COR-L47 (cell line): Measurements from ENCODE around the gene LPAR1.

Source experiments
- DNase-seq: peaks from one replicate; lab custom pipeline; 2025; lab: John Stamatoyannopoulos, UW

Gene LPAR1

DNA sequence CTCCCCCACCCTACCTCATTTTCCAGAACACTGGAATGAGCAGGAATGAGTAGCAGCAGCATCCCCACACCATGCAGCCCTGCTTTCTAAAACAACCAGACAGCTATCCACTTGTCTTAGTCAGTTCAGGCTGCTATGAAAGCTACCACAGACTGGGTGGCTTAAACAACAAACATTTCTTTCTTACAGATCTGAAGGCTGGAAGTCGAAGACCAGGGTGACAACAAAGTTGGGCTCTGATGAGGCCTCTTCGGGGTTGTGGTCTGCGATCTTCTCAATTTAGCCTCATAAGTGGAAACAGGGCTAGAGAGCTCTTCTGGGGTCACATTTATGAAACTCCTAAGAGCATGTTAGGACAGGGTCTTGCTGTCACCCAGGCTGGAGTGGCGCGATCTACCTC, 38.9 kb downstream of the LPAR1 start:
- no peak for DNase-seq

DNA sequence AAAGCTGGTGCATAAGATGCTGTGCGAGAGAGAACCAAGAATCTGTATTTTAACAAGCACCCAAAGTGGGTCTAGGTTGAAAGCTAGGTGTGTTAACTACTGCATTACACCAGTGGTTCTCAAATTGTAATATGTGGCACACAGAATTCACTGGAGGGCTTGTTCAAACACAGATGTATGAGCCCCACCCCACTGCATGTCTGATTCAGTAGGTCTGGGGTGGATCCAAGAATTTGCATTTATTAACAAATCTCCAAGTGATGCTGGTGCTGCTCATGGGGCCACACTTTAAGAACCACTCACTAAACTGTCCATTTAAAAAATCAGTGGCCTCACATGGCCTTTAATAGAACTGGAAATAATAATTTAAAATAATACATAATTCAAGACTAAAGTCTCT, 40.4 kb downstream of the LPAR1 start:
- no peak for DNase-seq

DNA sequence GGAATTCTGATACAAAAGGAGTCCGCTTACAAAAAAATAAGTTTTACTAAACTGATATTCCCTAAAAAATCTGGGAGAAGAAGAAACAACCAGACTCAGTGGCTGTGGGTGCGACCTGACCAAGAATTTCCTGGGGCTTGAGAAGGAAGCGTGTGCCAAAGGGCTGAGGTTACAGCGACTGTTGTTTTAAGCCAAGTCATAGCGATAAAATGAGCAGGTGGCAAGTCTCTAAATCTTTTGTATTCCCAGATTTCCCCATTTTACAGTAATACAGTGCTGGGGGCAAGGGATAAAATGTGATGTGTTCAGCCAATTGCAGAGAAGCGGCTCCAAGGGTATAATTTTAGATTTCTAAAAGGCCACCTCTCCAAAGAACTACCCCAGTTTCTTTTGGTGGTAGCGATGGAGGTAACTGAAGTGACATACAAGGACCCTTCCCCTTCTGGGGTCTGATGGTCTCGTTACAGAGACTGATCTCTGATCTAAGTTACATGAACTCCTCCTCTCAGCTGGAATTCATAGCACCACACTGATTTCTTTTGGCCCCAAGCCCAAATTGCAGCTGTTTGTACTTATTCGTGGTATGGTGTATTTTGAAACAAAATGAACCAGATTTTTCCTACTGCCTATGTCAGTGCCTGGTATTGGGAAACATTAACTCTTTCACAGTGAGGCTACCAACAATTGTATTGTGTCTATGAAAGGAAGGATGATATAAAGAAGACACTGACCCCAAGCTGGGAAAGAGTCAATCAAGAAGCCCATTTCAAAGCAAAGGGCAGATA, 41.6 kb downstream of the LPAR1 start:
- no peak for DNase-seq

DNA sequence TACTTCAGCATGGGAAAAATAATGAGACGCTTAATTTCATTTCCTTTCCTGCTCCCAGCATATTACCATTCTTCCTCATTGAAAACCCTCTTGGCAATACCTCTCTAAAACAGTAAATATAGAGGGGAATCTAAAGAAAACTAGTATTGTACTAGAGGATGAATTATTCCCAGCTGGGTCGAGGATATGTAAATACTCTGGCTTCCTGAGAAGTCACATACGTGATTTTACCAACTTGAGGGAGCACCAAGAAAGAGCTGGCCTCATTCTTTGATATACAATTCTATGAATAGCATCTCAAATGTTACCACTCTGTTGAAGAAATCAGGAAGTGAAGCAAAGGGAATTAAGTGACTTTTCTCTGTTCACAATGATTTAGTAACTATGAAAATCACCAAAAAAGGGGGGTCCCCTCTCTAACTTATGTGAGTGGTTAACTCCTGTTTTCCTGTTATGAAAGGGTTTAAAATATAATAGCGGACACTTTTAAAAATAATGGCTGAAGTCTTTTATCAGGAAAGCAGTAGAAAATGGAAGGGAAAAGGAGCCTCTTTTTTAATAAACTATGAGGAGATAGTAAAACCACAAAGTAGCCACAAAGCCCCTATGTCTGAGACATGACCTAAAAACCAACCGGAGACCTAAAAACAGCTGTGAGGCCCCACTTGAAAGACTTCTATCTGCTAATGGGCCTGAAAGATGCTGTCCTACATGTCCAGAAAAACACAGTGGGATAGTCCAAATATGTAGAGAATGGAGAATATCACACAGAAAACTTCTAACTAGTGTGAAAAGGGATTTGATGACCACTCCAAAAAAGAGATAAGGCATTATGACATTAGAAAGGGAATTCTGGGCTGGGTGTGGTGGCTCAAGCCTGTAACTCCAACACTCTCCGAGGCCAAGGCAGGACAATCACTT, 42.6 kb downstream of the LPAR1 start:
- DNase-seq, result no peak

DNA sequence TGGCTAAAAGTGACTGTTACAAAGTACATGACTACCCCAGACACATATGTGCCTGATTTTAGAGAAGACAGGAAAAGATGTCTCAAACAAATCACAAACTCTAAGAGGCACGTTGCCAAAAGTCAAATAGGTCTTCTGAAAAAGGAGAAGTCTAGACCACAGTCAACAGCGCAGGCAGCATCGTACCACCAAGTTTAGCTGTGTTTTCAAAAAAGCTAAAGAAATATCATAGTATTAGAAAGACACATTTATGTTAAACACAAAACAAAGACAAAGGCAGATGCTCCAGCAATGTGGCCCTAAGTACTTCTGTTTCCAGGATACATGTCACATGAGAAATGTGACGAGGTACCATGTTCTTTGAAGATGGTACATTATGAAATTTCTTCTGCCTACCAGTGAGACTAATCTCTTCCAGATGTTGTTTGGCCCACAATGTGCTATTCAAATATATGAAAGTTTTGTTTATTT, 43.5 kb downstream of the LPAR1 start:
- no peak for DNase-seq

DNA sequence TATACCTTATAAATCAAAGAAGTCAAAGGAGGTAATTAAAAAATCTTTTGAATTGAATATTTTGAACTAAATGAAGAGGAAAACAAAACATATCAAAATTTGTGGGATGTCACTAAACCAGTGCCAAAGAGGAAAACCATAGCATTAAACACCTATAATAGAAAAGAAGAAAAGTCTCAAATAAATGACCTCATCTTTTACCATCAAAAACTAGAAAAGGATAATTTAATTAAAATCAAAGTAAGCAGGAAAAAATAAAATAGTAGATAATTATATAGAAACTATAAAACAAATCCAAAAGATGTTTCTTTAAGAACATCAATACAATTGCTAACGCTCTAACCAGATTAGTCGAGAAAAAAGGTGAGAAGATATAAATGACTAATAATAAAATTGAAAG, 47.8 kb downstream of the LPAR1 start:
- DNase-seq, result no peak

DNA sequence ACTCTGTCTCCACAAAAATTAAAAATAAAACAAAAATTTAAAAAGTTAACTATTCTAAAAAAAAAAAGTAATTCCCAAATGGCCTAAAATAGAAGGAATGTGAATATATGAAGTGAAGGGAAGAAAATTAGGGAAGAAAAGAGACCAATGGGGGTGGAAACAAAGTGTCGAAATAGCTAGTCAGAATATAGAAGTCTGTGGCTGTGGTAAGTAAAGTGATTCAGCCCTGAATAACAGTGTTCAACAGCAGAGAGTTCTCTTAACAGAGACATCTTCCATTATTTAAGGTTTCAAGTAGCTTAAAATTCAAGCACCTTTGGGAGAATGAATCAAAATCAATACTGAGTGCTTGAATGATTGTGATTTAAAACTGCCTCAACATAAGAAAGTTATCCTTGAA, 51.7 kb downstream of the LPAR1 start:
- no peak for DNase-seq

DNA sequence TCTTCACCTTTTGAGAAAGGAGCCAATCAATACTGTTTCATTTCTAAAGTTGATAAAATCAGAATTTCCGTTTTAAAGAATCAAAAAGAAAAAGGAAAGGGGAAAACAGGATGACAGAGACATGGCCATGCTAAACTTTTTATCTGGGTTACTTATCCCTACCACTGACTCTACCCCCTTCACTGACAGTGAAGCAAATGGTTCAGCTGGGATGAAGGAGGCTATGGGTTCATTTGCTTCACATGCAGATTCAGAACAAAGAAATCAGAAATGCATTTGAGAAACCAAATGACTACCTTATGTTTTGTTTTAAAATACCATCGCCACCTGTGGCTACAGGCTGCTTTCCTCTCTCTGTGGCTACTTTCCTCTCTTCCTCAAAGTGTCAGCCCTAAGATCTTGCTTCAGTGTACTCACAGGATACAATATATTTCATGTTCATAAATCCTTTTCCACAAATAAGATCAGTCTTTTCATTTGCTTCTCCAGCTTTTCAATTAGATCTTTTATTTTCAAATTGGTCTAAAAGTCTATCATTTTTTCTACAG, 53.3 kb downstream of the LPAR1 start:
- no peak for DNase-seq

DNA sequence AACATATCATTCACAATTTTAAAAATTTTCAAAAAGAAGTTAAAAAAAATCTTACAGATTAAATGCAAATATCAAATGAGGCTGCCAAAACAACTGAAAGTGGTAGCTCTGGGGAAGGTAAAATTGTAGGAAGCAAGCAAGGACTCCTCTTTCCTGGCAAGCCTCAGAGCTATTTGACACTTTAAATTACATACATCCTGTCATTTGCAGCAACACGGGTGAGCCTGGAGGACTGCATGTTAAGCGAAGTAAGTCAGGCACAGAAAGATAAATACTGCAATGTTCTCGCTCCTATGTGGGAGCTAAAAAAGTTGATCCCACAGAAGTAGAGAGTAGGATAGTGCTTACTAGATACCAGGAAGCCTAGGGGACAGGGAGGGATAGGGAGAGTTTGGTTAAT, 58.0 kb downstream of the LPAR1 start:
- DNase-seq, result no peak

DNA sequence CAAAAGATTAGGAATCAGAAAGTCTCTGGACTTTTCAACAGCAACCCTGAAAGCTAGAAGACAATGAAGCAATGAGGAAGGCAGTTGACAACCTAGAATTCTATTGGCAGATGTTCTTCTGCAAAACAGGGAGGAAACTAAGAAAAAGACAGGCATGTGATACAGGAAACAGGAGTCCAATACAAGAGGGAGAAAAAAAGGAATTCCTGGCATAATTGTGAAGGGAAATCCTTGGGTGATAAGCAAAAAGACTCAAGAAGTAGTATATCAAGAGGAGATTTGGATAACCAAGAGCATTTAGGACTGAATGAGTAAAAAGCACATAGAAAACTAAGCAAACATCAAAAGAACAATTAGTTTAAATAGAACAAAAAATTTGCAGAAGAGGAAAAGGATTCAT, 58.6 kb downstream of the LPAR1 start:
- no peak for DNase-seq

DNA sequence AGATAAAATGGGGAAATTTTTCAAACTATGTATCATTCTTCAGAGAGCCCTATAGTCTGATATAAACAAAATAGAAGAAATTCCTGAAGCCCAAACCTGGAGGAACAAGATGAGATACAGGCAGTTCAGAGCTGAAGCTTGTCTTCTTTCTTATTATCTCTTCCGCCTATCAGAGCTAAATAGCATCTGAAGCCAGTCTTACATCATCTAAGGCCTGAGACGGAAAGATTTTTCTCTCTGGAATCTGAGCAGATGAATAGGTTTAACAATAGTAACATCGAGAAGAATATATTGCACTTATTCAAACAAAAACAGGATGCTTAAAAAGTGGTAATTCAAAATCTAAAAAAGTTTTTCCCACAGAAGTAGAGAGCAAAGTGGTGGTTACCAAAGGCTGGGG, 59.8 kb downstream of the LPAR1 start:
- DNase-seq, result no peak

DNA sequence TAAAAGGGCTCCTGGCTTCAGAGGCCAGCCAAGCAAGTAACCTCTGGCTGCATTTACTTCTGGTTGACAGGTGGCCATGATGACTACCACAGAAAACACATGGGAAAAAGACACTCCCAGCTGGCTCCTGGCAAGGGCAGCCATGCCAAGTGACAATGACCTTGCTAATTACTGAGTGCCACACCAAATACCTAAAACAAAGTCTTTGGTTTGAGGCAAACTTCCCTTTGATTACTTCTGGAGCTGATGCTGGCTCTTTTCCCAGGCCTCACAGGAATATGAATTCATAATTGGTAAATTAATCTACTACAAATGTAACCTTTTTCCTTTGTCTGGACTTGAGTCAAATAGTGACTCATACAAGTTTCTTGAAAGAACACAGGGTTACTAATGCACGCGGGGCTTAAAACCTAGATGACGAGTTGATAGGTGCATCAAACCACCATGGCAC, 61.0 kb downstream of the LPAR1 start:
- no peak for DNase-seq

DNA sequence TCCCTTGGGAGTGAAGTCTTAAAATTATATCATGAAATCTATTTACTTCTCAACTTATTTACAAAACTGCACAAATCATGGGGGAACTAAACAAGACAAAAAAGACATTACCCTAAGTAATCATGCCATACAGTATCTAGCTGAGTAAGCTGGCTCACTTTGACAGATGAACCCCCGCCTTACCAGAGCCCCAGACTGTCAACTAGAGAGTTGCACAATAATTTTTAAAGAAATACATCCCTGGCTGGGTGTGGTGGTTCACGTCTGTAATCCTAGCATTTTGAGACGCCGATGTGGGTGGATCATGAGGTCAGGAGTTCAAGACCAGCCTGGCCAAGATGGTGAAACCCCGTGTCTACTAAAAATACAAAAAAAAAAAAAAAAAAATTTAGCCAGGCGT, 62.3 kb downstream of the LPAR1 start:
- no peak for DNase-seq

DNA sequence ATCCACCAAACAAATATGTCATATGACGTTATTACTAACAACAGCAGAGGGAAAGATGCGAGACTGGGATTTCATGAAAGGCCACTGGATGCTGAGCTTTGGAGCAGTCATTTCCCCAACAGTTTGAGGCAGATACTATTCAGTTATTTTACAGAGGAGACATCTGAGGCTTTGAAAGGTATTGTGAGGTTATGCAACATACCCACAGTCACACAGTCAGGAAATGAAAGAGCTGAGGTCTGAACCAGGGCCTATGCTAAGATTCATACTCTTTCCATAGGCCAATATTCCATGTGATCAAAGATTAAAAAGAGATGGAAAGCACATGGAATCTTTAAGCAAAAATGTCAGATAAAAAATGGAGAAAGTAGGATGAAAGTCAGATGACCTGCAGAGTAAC, 63.0 kb downstream of the LPAR1 start:
- no peak for DNase-seq

DNA sequence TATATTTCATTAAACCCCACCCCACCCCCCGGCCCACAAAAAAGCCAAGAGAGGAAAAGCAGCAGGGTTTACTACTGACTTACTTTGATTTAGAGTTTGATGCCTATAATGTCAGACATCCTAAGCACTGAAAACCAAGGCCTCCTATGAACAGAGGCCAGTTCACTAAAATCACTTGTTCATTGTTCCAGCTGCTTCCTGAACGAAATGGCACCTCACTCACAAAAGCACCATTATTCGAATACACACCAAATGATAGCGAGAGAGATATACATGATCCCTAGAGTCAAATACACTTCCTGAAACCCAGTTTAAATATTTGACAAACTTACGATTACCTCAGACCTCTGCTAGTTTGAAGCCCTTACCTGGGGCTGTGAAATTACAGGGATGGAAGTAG, 66.6 kb downstream of the LPAR1 start:
- no peak for DNase-seq

DNA sequence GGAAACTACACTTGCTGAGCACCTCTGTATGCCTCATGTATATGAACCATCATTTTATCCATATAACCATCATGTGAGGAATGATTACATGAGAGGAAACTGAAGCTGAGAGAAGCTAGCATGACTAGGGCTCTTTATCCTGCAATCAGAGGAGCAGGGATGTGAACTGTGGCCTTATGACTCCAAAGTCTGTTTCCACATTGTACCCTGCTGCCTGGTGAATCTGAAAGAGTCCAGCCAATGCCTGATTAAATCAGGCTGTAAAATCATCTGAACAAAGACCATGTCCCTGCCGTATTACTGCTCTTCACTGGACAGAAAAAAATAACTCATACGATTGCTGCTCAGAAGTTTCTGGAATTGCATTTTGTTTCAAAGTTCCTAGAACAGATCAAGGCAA, 67.0 kb downstream of the LPAR1 start:
- no peak for DNase-seq

DNA sequence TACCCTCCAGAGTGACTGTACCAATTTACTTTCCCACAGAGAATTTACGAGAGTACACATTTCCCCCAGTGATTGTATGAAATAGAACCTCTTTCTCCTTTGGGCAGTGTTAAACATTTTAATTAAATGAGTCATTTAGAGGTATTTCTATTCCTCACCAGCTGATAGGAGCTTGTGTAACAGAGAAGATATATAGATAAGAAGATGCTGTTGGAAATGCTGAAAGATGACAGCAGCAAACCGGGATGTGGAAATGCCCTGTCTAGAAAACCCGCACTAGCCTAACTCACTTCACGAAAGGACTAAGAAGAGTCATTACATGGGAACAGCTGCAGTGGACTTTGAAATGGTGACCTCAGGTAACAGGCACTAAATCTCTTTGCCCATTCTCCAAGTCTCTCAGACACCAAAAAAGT, 68.3 kb downstream of the LPAR1 start:
- DNase-seq, result no peak

DNA sequence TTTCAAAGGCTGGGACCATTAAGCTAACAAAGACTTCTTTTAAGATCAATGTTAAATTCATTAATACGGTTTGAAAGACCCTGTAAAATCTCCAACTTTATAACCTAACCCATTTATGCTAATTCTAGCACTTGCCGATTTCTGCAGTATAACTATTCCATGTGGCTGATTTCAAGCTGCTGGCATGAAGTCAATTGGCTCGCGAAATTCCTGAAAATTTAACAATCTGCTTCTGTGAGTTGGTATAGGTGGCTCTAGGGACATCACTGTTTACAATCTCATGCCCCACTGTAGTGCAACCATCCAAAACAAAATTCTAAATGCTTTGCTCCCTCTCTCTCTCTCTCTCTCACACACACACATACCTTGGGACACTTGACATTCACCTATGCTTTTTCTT, 70.2 kb downstream of the LPAR1 start:
- no peak for DNase-seq

DNA sequence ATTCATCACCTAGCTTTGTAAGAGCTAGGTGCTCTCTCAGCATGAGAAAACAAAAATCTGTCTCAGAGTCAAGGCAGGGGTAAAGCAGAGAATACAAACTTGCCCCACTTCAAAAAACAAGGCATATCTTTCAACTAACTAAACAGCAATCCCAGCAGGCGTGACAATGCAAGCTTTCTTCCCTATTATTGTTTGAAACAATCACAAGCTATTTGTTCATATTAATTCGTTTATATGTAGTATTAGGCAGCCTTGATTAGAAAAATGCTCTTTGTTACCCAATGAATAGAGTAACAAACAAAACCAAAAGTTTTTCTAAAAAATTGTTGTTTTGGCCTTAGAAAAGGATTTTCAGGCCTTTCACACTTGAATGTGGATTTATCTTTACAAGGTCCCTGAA, 71.1 kb downstream of the LPAR1 start:
- no peak for DNase-seq

DNA sequence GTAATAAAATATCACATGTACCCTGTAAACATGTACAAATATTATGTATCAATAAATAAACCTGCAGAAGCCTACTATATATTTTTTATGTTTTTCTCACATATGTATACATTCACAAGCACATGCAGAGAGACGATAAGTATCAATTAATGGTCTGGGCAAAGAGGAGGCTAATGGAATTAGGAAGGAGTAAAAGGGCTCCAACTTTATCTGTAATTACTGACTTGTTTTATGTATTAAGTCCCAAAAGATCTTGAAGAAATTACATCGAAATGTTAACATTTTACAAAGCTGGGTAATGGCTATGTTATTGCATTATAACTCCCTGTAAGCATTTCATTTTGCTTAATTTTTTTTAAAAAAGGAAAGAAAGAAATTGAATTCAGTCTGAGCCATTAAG, 78.0 kb downstream of the LPAR1 start:
- no peak for DNase-seq

DNA sequence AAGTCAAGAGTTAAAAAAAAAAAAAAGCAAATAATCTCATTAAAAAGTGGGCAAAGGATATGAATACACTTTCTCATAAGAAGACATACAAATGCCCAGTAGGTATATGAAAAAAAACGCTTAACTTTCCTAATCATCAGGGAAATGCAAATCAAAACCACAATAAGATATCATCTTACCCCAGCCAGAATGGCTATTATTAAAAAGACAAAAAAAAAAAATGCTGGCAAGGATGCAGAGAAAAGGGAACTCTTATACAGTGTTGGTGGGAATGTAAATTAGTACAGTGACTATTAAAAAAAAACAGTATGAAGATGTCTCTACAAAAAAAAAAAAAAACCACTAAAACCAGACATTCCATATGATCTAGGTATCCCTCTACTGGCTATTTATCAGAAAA, 79.4 kb downstream of the LPAR1 start:
- DNase-seq, result no peak

DNA sequence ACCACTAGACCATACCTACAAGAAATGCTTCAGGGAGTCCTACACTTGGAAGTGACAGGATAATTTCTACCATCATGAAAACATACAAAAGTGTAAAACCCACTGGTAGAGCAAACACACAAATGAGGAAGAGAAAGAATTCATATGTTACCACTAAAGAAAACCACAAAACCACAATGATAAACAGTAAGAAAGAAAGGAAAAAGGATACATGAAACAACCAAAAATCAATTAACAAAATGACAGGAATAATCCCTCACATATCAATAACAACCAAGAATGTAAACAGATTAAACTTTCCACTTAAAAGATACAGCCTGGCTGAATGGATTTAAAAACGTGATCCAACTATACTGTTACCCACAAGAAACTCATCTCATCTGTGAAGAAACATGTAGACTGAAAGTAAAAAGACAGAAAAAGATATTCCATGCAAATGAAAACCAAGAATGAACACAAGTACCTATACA, 83.4 kb downstream of the LPAR1 start:
- no peak for DNase-seq

DNA sequence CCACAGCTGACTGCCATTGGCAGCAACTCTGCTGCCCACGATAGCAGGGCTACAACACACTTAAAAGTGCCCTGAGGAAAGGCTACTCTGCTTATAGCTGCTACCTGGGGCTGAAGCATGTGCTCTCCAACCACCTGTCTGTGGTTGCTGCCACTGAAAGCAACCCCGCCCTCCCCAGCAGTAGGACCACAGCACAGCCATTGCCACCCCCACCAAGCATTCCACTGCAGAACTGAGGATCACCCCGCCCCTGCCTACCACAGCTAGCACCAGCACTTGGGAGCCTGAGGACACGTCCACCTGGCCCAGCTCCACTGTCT, 85.8 kb downstream of the LPAR1 start:
- no peak for DNase-seq
